A673 (cell line): Measurements from ENCODE around the gene CARS1. TPM values are rescaled to one million over a fixed set of nuclear protein-coding genes. Genes with fewer than 3 reads are reported as not detected.

Experiments used
- BruUV-seq: library from RNA; stranded (reverse); fragments of 400-500 nt; replicated peaks from 2 replicates; lab custom pipeline; 2021; lab: Mats Ljungman, UMichigan
- CTCF ChIA-PET: fragments of 300-600 bp; sonication (Branson Sonifier 250); formaldehyde crosslinking; loops from one replicate; lab custom pipeline; 2022; ENCODE audit warnings: antibody characterized with exemption; lab: Charles Lee
- POLR2A ChIA-PET: fragments of 300-600 bp; sonication (Branson Sonifier 250); formaldehyde crosslinking; loops from one replicate; lab custom pipeline; 2022; ENCODE audit warnings: antibody characterized with exemption; ENCODE audit not compliant: low non-redundant PET; lab: Charles Lee
- DNase-seq: peaks from one replicate; pipeline ENCODE4 v3.0.0-alpha.2; 2015; ENCODE audit warnings: low spot score
- H3K27ac ChIP-seq: fragments of 200-600 bp; sonication (generic); 2 replicates; pipeline ENCODE4 v1.5.1; 2016; ENCODE audit warnings: mixed run types, low read depth, mild to moderate bottlenecking, mixed read lengths, antibody characterized with exemption, low read length; ENCODE audit not compliant: poor library complexity, severe bottlenecking
- H3K27me3 ChIP-seq: fragments of 200-600 bp; sonication (generic); replicated peaks from 2 replicates; pipeline ENCODE4 v1.6.1; 2017; ENCODE audit warnings: mixed run types, low read depth, mild to moderate bottlenecking, mixed read lengths, antibody characterized with exemption, low read length; ENCODE audit not compliant: insufficient read depth, poor library complexity
- H3K36me3 ChIP-seq: fragments of 200-600 bp; sonication (generic); 2 replicates; pipeline ENCODE4 v1.6.1; 2016; ENCODE audit warnings: mixed run types, mild to moderate bottlenecking, mixed read lengths, antibody characterized with exemption, low read length; ENCODE audit not compliant: insufficient read depth, poor library complexity, severe bottlenecking
- H3K4me1 ChIP-seq: fragments of 200-600 bp; sonication (generic); 2 replicates; pipeline ENCODE4 v1.6.1; 2017; ENCODE audit warnings: mixed run types, mild to moderate bottlenecking, mixed read lengths, antibody characterized with exemption, low read length; ENCODE audit not compliant: insufficient read depth, poor library complexity, severe bottlenecking
- H3K4me3 ChIP-seq: fragments of 200-600 bp; sonication (generic); 2 replicates; pipeline ENCODE4 v1.5.1; 2016; ENCODE audit warnings: low read depth, mixed run types, mild to moderate bottlenecking, mixed read lengths, low read length; ENCODE audit not compliant: poor library complexity, severe bottlenecking
- H3K9me3 ChIP-seq: fragments of 200-600 bp; sonication (generic); 2 replicates; pipeline ENCODE4 v1.6.1; 2016; ENCODE audit warnings: mixed run types, low read depth, mild to moderate bottlenecking, mixed read lengths, antibody characterized with exemption, low read length; ENCODE audit not compliant: poor library complexity, severe bottlenecking
- EZH2 ChIP-seq: fragments of 200-600 bp; sonication (generic); IDR thresholded peaks from 2 replicates; pipeline ENCODE4 v1.6.1; 2017; ENCODE audit warnings: borderline replicate concordance, low read depth, mild to moderate bottlenecking, mixed read lengths, antibody characterized with exemption, low read length; ENCODE audit not compliant: poor library complexity, severe bottlenecking
- intact Hi-C: fragments of 100-400 bp; cut with micrococcal nuclease; formaldehyde crosslinking; loops from one replicate; pipeline ENCODE4 v1.10.0; 2022; ENCODE audit not compliant: unreplicated experiment
- total RNA-seq: library from RNA; stranded (reverse); gene quantifications from 2 replicates; pipeline ENCODE4 v1.2.3, GENCODE V29; 2021
- TF ChIP-seq, protein P1 (sequence below): fragments of 300-800, 200-600 bp; sonication (generic); conservative IDR thresholded peaks from 2 replicates; pipeline ENCODE4 v1.5.1; 2017; ENCODE audit warnings: low read depth, mild to moderate bottlenecking, antibody characterized with exemption, low read length, moderate library complexity, mixed read lengths

Gene CARS1
- total RNA-seq, 1 experiment from 2014 or later: 76.4 TPM

DNA sequence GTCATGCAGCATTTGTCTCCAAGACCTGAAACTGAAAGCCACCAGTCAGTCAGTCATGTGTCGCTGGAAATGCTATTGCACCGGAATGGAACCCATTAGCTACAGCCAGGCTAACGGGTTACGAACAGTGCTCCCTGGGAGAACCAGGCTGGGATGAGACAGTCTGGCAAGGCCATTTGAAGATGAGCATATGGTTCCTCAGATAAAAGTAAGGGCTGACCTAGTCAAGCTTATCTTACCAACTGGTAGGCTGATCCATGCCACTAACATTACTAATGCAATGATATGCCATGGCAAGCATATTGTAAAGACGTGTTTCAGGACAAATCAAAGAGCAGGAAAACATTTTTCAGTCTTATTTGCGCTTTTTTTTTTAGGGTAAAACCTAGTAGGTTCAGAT, 93.5 kb downstream of the CARS1 start:
- Histone ChIP-seq H3K27ac (no peak overlapping the region), H3K9me3 (no peaks in the 10 kb centered on the region), H3K4me3 (no peak overlapping the region), H3K36me3 (peaks cover 77% of the 10 kb centered on the region), H3K27me3 (no peaks in the 10 kb centered on the region), H3K4me1 (no peaks in the 10 kb centered on the region)
- BruUV-seq: no TSS peak
- CTCF ChIA-PET: no interaction called here
- POLR2A ChIA-PET: no interaction called here
- TF ChIP-seq, protein P1, sequence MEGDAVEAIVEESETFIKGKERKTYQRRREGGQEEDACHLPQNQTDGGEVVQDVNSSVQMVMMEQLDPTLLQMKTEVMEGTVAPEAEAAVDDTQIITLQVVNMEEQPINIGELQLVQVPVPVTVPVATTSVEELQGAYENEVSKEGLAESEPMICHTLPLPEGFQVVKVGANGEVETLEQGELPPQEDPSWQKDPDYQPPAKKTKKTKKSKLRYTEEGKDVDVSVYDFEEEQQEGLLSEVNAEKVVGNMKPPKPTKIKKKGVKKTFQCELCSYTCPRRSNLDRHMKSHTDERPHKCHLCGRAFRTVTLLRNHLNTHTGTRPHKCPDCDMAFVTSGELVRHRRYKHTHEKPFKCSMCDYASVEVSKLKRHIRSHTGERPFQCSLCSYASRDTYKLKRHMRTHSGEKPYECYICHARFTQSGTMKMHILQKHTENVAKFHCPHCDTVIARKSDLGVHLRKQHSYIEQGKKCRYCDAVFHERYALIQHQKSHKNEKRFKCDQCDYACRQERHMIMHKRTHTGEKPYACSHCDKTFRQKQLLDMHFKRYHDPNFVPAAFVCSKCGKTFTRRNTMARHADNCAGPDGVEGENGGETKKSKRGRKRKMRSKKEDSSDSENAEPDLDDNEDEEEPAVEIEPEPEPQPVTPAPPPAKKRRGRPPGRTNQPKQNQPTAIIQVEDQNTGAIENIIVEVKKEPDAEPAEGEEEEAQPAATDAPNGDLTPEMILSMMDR: no peak
- TF ChIP-seq EZH2: no peak
- intact Hi-C loops: no loop called here
- DNase-seq: no peak

DNA sequence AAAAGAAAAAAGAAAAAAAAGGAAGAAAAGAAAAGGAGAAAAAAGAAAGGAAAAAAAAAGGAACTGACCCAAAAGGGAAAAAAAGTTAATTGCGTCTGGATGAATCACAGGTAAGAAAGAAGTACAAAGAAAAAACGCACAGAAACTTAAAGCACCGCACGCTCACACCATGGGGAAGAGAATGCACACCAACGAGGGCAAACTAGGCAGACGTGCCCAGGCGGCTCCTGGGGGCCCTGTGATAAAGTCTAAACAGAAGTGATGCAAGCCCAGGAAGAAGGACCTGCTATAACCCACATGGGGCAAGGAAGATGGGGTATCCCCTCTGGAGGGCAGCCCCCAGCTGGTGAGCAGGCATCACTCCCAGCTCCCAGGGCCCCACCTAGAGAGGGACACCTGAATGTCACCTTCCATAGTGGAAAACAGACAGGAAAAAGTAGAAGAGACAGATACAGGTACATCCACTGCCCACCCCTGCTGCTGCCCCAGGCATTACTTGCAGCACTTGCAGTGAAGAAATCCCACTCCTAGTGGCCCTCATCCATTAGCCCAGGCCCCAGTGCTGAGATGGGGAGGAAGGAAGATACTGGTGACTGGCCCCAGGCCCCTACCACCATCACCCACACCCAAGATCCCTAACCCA, 94.0 kb downstream of the CARS1 start:
- POLR2A ChIA-PET: no interaction called here
- H3K36me3 ChIP-seq: peaks cover 77% of the 10 kb centered on the region
- intact Hi-C loops: no loop called here
- H3K27ac ChIP-seq: no peak overlapping the region
- no peaks in the 10 kb centered on the region for H3K9me3 ChIP-seq
- TF ChIP-seq, protein P1: no peak
- no peak for TF ChIP-seq EZH2
- H3K27me3 ChIP-seq: no peaks in the 10 kb centered on the region
- no TSS peak for BruUV-seq
- peaks cover 3% of the 10 kb centered on the region for H3K4me1 ChIP-seq
- no peak for DNase-seq
- CTCF ChIA-PET: no interaction called here
- no peak overlapping the region for H3K4me3 ChIP-seq

- Histone ChIP-seq H3K4me3 (no peak overlapping the region), H3K4me1 (peaks cover 25% of the 10 kb centered on the region), H3K9me3 (no peaks in the 10 kb centered on the region), H3K36me3 (peaks cover 66% of the 10 kb centered on the region), H3K27ac (no peak overlapping the region), H3K27me3 (no peaks in the 10 kb centered on the region)
- CTCF ChIA-PET: no interaction called here
- intact Hi-C loops: no loop called here
- no TSS peak for BruUV-seq
- TF ChIP-seq, protein P1: no peak
- TF ChIP-seq EZH2: no peak
- POLR2A ChIA-PET: no interaction called here
- no peak for DNase-seq
Observed at GRCh38 chr11:2961080-2961479, 96.1 kb downstream of the CARS1 start.
